DMS 273 (cell line): ENCODE results near the gene TBCB.
"Not testable (repeated sequence)": the region's sequence is repeated elsewhere in the genome, so short reads cannot be mapped to it uniquely, and the experiment has no call there.

Experiments used
- DNase-seq: peaks from one replicate; lab custom pipeline; 2025; ENCODE audit not compliant: unreplicated experiment; lab: John Stamatoyannopoulos, UW

Gene TBCB

GRCh38 chr19:36169084-36169760, 54.0 kb downstream of the TBCB start:
- peak; percentile 79 for DNase-seq

DNA sequence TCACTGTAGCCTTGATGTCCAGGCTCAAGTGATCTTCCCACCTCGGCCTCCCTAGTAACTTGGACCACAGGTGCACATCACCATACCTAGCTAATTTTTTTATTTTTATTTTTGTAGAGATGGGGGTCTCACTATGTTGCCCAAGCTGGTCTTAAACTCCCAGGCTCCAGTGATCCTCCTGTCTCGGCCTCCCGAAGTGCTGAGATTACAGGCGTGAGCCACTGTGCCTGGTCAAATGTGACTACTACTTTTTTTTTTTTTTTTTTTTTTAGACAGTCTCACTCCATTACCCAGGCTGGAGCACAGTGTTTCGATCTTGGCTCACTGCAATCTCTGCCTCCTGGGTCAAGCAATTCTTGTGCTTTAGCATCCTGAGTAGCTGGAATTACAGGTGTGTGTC, 57.6 kb downstream of the TBCB start:
- no peak for DNase-seq

DNA sequence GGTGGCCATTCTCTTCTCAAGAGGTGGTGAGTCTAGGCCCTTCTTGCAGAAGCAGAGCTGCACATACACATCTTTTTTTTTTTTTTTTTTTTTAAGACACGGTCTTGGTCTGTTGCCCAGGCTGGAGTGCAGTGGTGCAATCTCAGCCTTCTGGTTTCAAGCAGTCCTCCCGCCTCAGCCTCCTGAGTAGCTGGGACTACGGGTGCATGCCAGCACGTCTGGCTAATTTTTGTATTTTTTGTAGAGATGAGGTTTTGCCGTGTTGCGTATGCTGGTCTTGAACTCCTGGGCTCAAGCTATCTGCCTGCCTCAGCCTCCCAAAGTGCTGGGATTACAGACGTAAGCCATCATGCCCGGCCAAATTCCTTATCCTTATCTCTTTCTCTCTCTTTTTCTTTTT, 58.6 kb downstream of the TBCB start:
- DNase-seq: not testable (repeated sequence)
